K562 (cell line): ENCODE data around the gene SCML2. TPM values are rescaled to one million over a fixed set of nuclear protein-coding genes. Genes with fewer than 3 reads are reported as not detected.

Source experiments
- BCL6 ChIP-seq: fragments of 250-450 bp; sonication (Bioruptor Pico); IDR thresholded peaks from 2 replicates; pipeline ENCODE4 v1.4.0; 2020
- E2F4 ChIP-seq: sonication (generic); formaldehyde crosslinking; IDR thresholded peaks from 2 replicates; pipeline ENCODE4 v1.8.0; 2022; ENCODE audit warnings: mild to moderate bottlenecking, low read depth, missing genetic modification reagents
- RAD21 ChIP-seq, 2 experiments: fragments of 250-450 bp in 1 of 2; fragments of 450-650 bp in 1 of 2; sonication (Bioruptor Pico) in 1 of 2; formaldehyde crosslinking in 1 of 2; IDR thresholded peaks in 1 of 2; conservative IDR thresholded peaks in 1 of 2; 2 replicates each; pipeline versions ENCODE4 v1.4.0 to v1.8.0; 2020 to 2022; ENCODE audit warnings: mild to moderate bottlenecking in 2 of 2, moderate library complexity in 1 of 2
- ZNF436 ChIP-seq: fragments of 250-450, 450-650 bp; sonication (Bioruptor Pico); formaldehyde crosslinking; IDR thresholded peaks from 2 replicates; pipeline ENCODE4 v1.7.0; 2020; ENCODE audit warnings: mild to moderate bottlenecking
- polyA plus RNA-seq, 8 experiments: library from polyadenylated mRNA; depleted of rRNA in 4 of 8; stranded (reverse) in 5 of 8; unstranded in 3 of 8; fragments of >200 nt; fragmentation: Nextera tagmentation in 2 of 8; fragmentation: Illumina TruSeq in 1 of 8; extraction: Ambion mirVana in 2 of 8; extraction: Trizol in 1 of 8; gene quantifications; 2 replicates each; pipeline versions ENCODE4 v1.2.1 to v1.2.3, GENCODE V29; 2011 to 2014; ENCODE audit warnings: inconsistent platforms in 1 of 8, missing spikeins in 1 of 8
- total RNA-seq, 7 experiments: library from RNA; depleted of rRNA in 6 of 7; stranded (reverse); fragments of >200 nt in 6 of 7; fragmentation: Illumina TruSeq in 2 of 7; extraction: Trizol in 2 of 7; gene quantifications; 2 replicates each; pipeline versions ENCODE4 v1.2.1 to v1.2.3, GENCODE V29; 2011 to 2021; ENCODE audit warnings: low replicate concordance in 1 of 7
- TF ChIP-seq, protein P1 (sequence below), 2 experiments: fragments of 450-650 bp; formaldehyde crosslinking in 1 of 2; IDR thresholded peaks; 2 replicates each; pipeline versions ENCODE4 v1.4.0 to v1.6.1; 2014 to 2020; ENCODE audit warnings: mild to moderate bottlenecking in 2 of 2, borderline replicate concordance in 1 of 2, low read depth in 1 of 2
- TF ChIP-seq, protein P2 (sequence below), 3 experiments: IDR thresholded peaks in 2 of 3; conservative IDR thresholded peaks in 1 of 3; 2 replicates each; pipeline ENCODE4 v1.5.1; 2011 to 2012; ENCODE audit warnings: low read length in 3 of 3, mild to moderate bottlenecking in 3 of 3, control low read depth in 2 of 3, improper control_type of control experiment in 1 of 3, inconsistent platforms in 1 of 3, low read depth in 1 of 3, mixed read lengths in 1 of 3, moderate library complexity in 1 of 3; ENCODE audit not compliant: insufficient read depth in 2 of 3

The SCML2 gene
- total and polyA plus RNA-seq, 9 of the 15 experiments (the other 6 are each of a cell fraction or from before 2014, with no cell fraction given) = 15.1 to 30.8 (median 22.9) TPM

- TF ChIP-seq, protein P1, sequence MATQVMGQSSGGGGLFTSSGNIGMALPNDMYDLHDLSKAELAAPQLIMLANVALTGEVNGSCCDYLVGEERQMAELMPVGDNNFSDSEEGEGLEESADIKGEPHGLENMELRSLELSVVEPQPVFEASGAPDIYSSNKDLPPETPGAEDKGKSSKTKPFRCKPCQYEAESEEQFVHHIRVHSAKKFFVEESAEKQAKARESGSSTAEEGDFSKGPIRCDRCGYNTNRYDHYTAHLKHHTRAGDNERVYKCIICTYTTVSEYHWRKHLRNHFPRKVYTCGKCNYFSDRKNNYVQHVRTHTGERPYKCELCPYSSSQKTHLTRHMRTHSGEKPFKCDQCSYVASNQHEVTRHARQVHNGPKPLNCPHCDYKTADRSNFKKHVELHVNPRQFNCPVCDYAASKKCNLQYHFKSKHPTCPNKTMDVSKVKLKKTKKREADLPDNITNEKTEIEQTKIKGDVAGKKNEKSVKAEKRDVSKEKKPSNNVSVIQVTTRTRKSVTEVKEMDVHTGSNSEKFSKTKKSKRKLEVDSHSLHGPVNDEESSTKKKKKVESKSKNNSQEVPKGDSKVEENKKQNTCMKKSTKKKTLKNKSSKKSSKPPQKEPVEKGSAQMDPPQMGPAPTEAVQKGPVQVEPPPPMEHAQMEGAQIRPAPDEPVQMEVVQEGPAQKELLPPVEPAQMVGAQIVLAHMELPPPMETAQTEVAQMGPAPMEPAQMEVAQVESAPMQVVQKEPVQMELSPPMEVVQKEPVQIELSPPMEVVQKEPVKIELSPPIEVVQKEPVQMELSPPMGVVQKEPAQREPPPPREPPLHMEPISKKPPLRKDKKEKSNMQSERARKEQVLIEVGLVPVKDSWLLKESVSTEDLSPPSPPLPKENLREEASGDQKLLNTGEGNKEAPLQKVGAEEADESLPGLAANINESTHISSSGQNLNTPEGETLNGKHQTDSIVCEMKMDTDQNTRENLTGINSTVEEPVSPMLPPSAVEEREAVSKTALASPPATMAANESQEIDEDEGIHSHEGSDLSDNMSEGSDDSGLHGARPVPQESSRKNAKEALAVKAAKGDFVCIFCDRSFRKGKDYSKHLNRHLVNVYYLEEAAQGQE (IDR thresholded peaks at IDR 0.05; ENCODE audit: borderline replicate concordance) = peak; percentile 55; the same call in 1 of the 2 replicates
- TF ChIP-seq, protein P1 (CRISPR knock-in tag; IDR thresholded peaks at IDR 0.05; ENCODE audit: low read depth) = no peak
- TF ChIP-seq, protein P2, sequence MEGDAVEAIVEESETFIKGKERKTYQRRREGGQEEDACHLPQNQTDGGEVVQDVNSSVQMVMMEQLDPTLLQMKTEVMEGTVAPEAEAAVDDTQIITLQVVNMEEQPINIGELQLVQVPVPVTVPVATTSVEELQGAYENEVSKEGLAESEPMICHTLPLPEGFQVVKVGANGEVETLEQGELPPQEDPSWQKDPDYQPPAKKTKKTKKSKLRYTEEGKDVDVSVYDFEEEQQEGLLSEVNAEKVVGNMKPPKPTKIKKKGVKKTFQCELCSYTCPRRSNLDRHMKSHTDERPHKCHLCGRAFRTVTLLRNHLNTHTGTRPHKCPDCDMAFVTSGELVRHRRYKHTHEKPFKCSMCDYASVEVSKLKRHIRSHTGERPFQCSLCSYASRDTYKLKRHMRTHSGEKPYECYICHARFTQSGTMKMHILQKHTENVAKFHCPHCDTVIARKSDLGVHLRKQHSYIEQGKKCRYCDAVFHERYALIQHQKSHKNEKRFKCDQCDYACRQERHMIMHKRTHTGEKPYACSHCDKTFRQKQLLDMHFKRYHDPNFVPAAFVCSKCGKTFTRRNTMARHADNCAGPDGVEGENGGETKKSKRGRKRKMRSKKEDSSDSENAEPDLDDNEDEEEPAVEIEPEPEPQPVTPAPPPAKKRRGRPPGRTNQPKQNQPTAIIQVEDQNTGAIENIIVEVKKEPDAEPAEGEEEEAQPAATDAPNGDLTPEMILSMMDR (IDR thresholded peaks at IDR 0.05 in 2 of 3, conservative IDR thresholded peaks at IDR 0.05 in 1 of 3; ENCODE audit: insufficient read depth in 2 of 3, low read depth in 1 of 3, low read length in 3 of 3) = peak; percentile 44 to 73 (median 56); a peak in 4 of 6 replicates
- no peak for TF ChIP-seq BCL6 (CRISPR knock-in tag)
- TF ChIP-seq E2F4 (CRISPR knock-in tag) = no peak
- TF ChIP-seq ZNF436 (CRISPR knock-in tag) = no peak
- peak; percentile 66 to 71 for TF ChIP-seq RAD21 (CRISPR knock-in tag; conservative IDR thresholded peaks at IDR 0.05 in 1 of 2, IDR thresholded peaks at IDR 0.05 in 1 of 2)
Observed at GRCh38 chrX:18390941-18391538, 36.6 kb upstream of the SCML2 start (continued).
